Endothelial cell of umbilical vein (primary cell): ENCODE results near the gene TRAPPC2. TPM values are rescaled to one million over a fixed set of nuclear protein-coding genes. Genes with fewer than 3 reads are reported as not detected.

Source experiments
- BruUV-seq: library from RNA; stranded (reverse); fragments of 400-500 nt; replicated peaks from 2 replicates; lab custom pipeline; 2021; lab: Mats Ljungman, UMichigan
- CTCF ChIA-PET: fragments of 300-600, 350-600 bp; sonication (Branson Sonifier 250); formaldehyde crosslinking; loops from one replicate; lab custom pipeline; 2021; ENCODE audit warnings: antibody characterized with exemption, inconsistent platforms; lab: Charles Lee
- POLR2A ChIA-PET: fragments of 300-600, 350-600 bp; sonication (Branson Sonifier 250); formaldehyde crosslinking; loops from one replicate; lab custom pipeline; 2021; ENCODE audit warnings: antibody characterized with exemption, inconsistent platforms; lab: Charles Lee
- DNase-seq: peaks from one replicate; pipeline ENCODE4 v3.0.0-alpha.2; 2011; ENCODE audit warnings: low read depth, low spot score
- FAIRE-seq: peaks from 2 replicates; lab custom pipeline; 2011; peaks lifted over from hg19 to GRCh38; lab: Jason Lieb, UNC
- H2AFZ ChIP-seq: 2 replicates; pipeline ENCODE4 v1.6.0; 2012; ENCODE audit warnings: low read depth, low read length, control low read depth, inconsistent platforms
- H3K27ac ChIP-seq: 2 replicates; pipeline ENCODE4 v1.5.1; 2011; ENCODE audit warnings: low read depth, mild to moderate bottlenecking, control low read depth, low read length, moderate library complexity; ENCODE audit not compliant: insufficient read depth
- H3K27me3 ChIP-seq, 2 experiments: 2 replicates each; pipeline versions ENCODE4 v1.6.0 to v1.6.1; 2011; ENCODE audit warnings: low read length in 2 of 2, mixed read lengths in 1 of 2; ENCODE audit not compliant: control insufficient read depth in 2 of 2, insufficient read depth in 2 of 2
- H3K36me3 ChIP-seq, 2 experiments: 2 replicates in 1 of 2; 3 replicates in 1 of 2; pipeline ENCODE4 v1.5.1; 2011; ENCODE audit warnings: low read length in 2 of 2, mild to moderate bottlenecking in 1 of 2, moderate library complexity in 1 of 2; ENCODE audit not compliant: control insufficient read depth in 2 of 2, insufficient read depth in 2 of 2; ENCODE audit errors: extremely low read depth in 1 of 2
- H3K4me1 ChIP-seq: 3 replicates; pipeline ENCODE4 v1.5.1; 2011; ENCODE audit warnings: mild to moderate bottlenecking, low read length; ENCODE audit not compliant: control insufficient read depth, insufficient read depth; ENCODE audit errors: extremely low read depth
- H3K4me2 ChIP-seq: 2 replicates; pipeline ENCODE4 v1.6.1; 2011; ENCODE audit warnings: low read length, control low read depth, mixed read lengths; ENCODE audit not compliant: insufficient read depth
- H3K4me3 ChIP-seq, 3 experiments: fragments of 200-600 bp in 1 of 3; sonication (generic), shearing (Covaris generic) in 1 of 3; replicated peaks in 1 of 3; 2 replicates each; pipeline ENCODE4 v1.5.1; 2011 to 2016; ENCODE audit warnings: control low read depth in 3 of 3, low read length in 3 of 3, mild to moderate bottlenecking in 2 of 3, inconsistent platforms in 1 of 3, low read depth in 1 of 3, moderate library complexity in 1 of 3; ENCODE audit not compliant: insufficient read depth in 1 of 3
- H3K79me2 ChIP-seq: 2 replicates; pipeline ENCODE4 v1.6.0; 2012; ENCODE audit warnings: low read length, inconsistent platforms; ENCODE audit not compliant: control insufficient read depth, insufficient read depth
- H3K9ac ChIP-seq: replicated peaks from 2 replicates; pipeline ENCODE3; 2011; ENCODE audit warnings: low read length, control low read depth; ENCODE audit not compliant: insufficient read depth; ENCODE audit errors: extremely low read depth
- H3K9me1 ChIP-seq: replicated peaks from 3 replicates; pipeline ENCODE4 v1.6.0; 2011; ENCODE audit warnings: mild to moderate bottlenecking, low read length; ENCODE audit not compliant: control insufficient read depth, insufficient read depth; ENCODE audit errors: extremely low read depth
- H3K9me3 ChIP-seq: replicated peaks from 2 replicates; pipeline ENCODE4 v1.5.1; 2012; ENCODE audit warnings: low read length, inconsistent platforms; ENCODE audit not compliant: control insufficient read depth, insufficient read depth
- H4K20me1 ChIP-seq: replicated peaks from 2 replicates; pipeline ENCODE3; 2011; ENCODE audit warnings: mild to moderate bottlenecking, low read length; ENCODE audit not compliant: control insufficient read depth, insufficient read depth; ENCODE audit errors: extremely low read depth
- CTCF ChIP-seq, 2 donors: IDR thresholded peaks; 1 replicate in 1 of 2; 2 replicates in 1 of 2; pipeline ENCODE4 v1.5.1; 2011; ENCODE audit warnings: low read length in 2 of 2, mild to moderate bottlenecking in 2 of 2, moderate library complexity in 2 of 2, control low read depth in 1 of 2, inconsistent platforms in 1 of 2, low read depth in 1 of 2; ENCODE audit not compliant: insufficient read depth in 1 of 2; ENCODE audit errors: extremely low read depth in 1 of 2
- EZH2 ChIP-seq: IDR thresholded peaks from 2 replicates; pipeline ENCODE4 v1.6.1; 2012; ENCODE audit warnings: borderline replicate concordance, low read depth, mild to moderate bottlenecking, moderate library complexity, low read length, inconsistent platforms; ENCODE audit not compliant: severe bottlenecking
- FOS ChIP-seq: IDR thresholded peaks from 2 replicates; pipeline ENCODE4 v1.6.1; 2011; ENCODE audit warnings: mild to moderate bottlenecking, low read length, moderate library complexity, borderline replicate concordance; ENCODE audit not compliant: insufficient read depth
- GATA2 ChIP-seq: IDR thresholded peaks from 2 replicates; pipeline ENCODE4 v1.7.0; 2011; ENCODE audit warnings: low read depth, mild to moderate bottlenecking, moderate library complexity, mixed read lengths, low read length; ENCODE audit not compliant: insufficient read length, insufficient read depth
- JUN ChIP-seq: IDR thresholded peaks from 2 replicates; pipeline ENCODE4 v1.6.1; 2011; ENCODE audit warnings: borderline replicate concordance, low read depth; ENCODE audit not compliant: insufficient read length, insufficient read depth
- MYC ChIP-seq: IDR thresholded peaks from one replicate; pipeline ENCODE4 v1.6.1; 2011; ENCODE audit warnings: mild to moderate bottlenecking, low read depth, low read length
- POLR2A ChIP-seq: IDR thresholded peaks from 2 replicates; pipeline ENCODE4 v1.6.1; 2012; ENCODE audit warnings: low read depth, mild to moderate bottlenecking, control low read depth, low read length
- POLR2AphosphoS5 ChIP-seq: IDR thresholded peaks from 2 replicates; pipeline ENCODE4 v1.6.1; 2012; ENCODE audit warnings: low read depth, mild to moderate bottlenecking, control low read depth, low read length, moderate library complexity; ENCODE audit not compliant: insufficient read depth
- dilution Hi-C: fragments of 300-500 bp; cut with MboI; formaldehyde crosslinking; loops from one replicate; pipeline ENCODE4 v1.15.0; 2019; ENCODE audit warnings: low sequenced_read_pairs; ENCODE audit not compliant: extremely low pct_ligation_motif_present
- intact Hi-C: fragments of 100-400 bp; cut with micrococcal nuclease; formaldehyde crosslinking; loops from one replicate; pipeline ENCODE4 v1.10.0; 2022
- polyA plus RNA-seq, 4 experiments: library from polyadenylated mRNA; depleted of rRNA in 3 of 4; stranded (reverse) in 3 of 4; unstranded in 1 of 4; fragments of >200 nt; gene quantifications; 2 replicates each; pipeline versions ENCODE4 v1.2.1 to v1.2.3, GENCODE V29; 2011 to 2012; ENCODE audit warnings: missing spikeins in 1 of 4
- total RNA-seq: library from RNA; stranded (reverse); gene quantifications from 2 replicates; pipeline ENCODE4 v1.2.3, GENCODE V29; 2021
- TF ChIP-seq, protein P1 (sequence below): IDR thresholded peaks from 2 replicates; pipeline ENCODE4 v1.6.1; 2011; ENCODE audit not compliant: insufficient read depth, insufficient read length

The TRAPPC2 gene
- total and polyA plus RNA-seq, 2 donors (not counting 3 experiments of a cell fraction or from before 2014, with no cell fraction given) = 6.6 to 13.0 TPM

GRCh38 chrX:13669246-13669737, 65.1 kb downstream of the TRAPPC2 start:
- H3K9me1 ChIP-seq = no peaks in the 10 kb centered on the region
- dilution Hi-C loops (no loop called here), intact Hi-C loops (no loop called here)
- H3K4me3 ChIP-seq = no peak overlapping the region
- no peak overlapping the region for H3K27ac ChIP-seq
- H4K20me1 ChIP-seq = no peaks in the 10 kb centered on the region
- TF ChIP-seq GATA2 (no peak), FOS (peak; percentile 14)
- H2AFZ ChIP-seq = no peak overlapping the region
- no peaks in the 10 kb centered on the region for H3K79me2 ChIP-seq
- no peaks in the 10 kb centered on the region for H3K27me3 ChIP-seq
- H3K36me3 ChIP-seq = no peaks in the 10 kb centered on the region
- no peaks in the 10 kb centered on the region for H3K9me3 ChIP-seq
- CTCF ChIA-PET = interaction anchor here (0.6 to 1.4 kb wide), 8 partner anchors 10 to 723 kb away, joined by 3 read pairs; partner anchors contain the start of gene RAB9A
- H3K9ac ChIP-seq = no peak overlapping the region
- peak; percentile 53 for DNase-seq
- POLR2A ChIA-PET = no interaction called here
- FAIRE-seq = peak; percentile 82
- no TSS peak for BruUV-seq
- H3K4me2 ChIP-seq = no peak overlapping the region
- no peaks in the 10 kb centered on the region for H3K4me1 ChIP-seq

DNA sequence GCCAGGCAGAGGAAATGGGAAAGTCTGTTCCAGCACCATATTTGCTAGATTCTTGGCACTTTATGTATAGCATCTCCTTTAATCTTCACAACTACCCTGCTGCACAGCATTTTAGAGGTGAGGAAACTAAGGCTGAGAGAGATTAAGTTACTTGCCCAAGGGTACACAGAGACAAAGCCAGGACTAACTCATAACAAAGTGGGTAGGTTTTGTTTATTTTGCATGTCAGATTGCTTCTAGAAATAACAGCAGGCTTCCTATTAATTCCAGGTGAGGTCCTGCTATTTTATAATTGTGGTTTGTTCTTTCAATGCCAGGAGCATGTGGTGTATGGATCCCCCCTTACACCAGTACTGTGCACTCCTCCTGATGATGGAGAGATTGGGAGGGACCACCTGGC, 66.5 kb downstream of the TRAPPC2 start:
- Histone ChIP-seq H3K4me3 (no peak overlapping the region), H3K4me1 (no peaks in the 10 kb centered on the region), H3K9me1 (no peaks in the 10 kb centered on the region), H3K27ac (no peak overlapping the region), H3K27me3 (no peaks in the 10 kb centered on the region), H3K79me2 (no peaks in the 10 kb centered on the region), H2AFZ (no peak overlapping the region), H3K4me2 (no peak overlapping the region), H3K9me3 (no peaks in the 10 kb centered on the region), H4K20me1 (no peaks in the 10 kb centered on the region), H3K9ac (no peak overlapping the region), H3K36me3 (no peaks in the 10 kb centered on the region)
- no peak for TF ChIP-seq GATA2
- no peak for TF ChIP-seq POLR2AphosphoS5
- TF ChIP-seq MYC = no peak
- TF ChIP-seq CTCF (IDR thresholded peaks at IDR 0.05; ENCODE audit: extremely low read depth in 1 of 2, insufficient read depth in 1 of 2, low read depth in 1 of 2, low read length in 2 of 2) = no peak
- TF ChIP-seq JUN = no peak
- no peak for TF ChIP-seq POLR2A
- TF ChIP-seq FOS = no peak
- TF ChIP-seq, protein P1, sequence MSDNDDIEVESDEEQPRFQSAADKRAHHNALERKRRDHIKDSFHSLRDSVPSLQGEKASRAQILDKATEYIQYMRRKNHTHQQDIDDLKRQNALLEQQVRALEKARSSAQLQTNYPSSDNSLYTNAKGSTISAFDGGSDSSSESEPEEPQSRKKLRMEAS = no peak
- TF ChIP-seq EZH2 = no peak
- intact Hi-C loops (no loop called here), dilution Hi-C loops (no loop called here)
- POLR2A ChIA-PET = no interaction called here
- CTCF ChIA-PET = no interaction called here
- DNase-seq = no peak
- FAIRE-seq = no peak
- BruUV-seq = no TSS peak
